HG03108 (cell line): ENCODE measurements around the gene FMR1NB.

Source experiments
- ATAC-seq: cut with Tn5 transposase; IDR thresholded peaks from one replicate; pipeline ENCODE4 v1.9.1; 2021; ENCODE audit warnings: moderate library complexity; ENCODE audit not compliant: unreplicated experiment

Gene FMR1NB

DNA sequence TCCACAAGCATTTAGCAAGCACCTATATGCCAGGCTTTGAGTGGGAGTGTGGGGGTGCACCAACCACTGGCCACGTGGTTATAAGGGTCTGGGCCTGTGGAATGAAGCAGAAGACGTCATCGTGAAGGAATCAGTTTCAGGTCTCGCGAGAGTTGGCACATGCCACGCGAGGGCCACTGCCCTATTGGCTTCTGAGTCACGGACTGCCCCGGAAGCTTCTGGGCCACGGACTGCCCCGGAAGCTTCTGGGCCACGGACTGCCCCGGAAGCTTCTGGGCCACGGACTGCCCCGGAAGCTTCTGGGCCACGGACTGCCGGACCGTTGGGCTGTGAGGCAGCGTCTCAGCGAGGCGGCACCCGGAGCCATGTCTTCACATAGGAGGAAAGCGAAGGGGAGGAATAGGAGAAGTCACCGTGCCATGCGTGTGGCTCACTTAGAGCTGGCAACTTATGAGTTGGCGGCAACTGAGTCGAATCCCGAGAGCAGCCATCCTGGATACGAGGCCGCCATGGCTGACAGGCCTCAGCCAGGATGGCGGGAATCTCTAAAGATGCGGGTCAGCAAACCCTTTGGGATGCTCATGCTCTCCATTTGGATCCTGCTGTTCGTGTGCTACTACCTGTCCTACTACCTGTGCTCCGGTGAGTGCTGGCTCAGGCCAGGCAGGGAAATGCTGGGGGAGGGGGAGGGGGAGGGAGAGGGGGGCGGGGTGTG, at the start of gene FMR1NB:
TSS of gene FMR1NB (plus strand) at position 300 of the 715 bp plus-strand sequence. CDS start at position 366, 66 bp downstream.
- ATAC-seq: no peak

- no peak for ATAC-seq
These were observed 47.3 kb upstream of the FMR1NB start for GRCh38 chrX:147933815-147934214.

DNA sequence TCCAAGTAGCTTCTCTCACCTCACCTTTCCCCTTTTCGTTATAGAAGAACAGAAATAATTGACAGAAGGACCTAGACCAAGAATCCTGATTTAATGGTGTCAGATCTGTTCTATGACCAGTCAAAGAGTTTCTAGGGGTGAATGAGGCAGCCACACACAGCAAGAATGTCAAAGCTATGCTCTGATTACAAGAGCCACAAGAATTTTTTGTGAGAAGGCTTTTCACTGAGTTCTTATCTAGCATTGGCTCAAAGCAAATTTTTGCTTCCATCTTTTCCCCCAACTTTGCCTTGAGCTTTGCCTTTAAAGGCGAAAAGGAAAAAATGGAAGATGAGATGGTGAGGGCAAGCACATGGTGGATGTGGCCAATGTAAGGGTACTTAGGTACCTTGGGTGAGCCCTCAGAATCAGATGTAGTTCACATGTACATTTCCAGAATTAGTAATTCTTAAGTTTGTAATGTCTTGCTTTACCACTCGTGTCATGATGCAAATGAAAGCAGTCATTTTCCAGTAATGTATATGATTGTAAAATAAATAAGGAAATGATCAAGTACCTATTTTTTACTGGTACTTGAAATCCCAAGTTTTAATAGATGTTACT, 45.9 kb upstream of the FMR1NB start:
- ATAC-seq: no peak

- no peak for ATAC-seq
These were observed 35.9 kb upstream of the FMR1NB start for GRCh38 chrX:147945286-147945685.

DNA sequence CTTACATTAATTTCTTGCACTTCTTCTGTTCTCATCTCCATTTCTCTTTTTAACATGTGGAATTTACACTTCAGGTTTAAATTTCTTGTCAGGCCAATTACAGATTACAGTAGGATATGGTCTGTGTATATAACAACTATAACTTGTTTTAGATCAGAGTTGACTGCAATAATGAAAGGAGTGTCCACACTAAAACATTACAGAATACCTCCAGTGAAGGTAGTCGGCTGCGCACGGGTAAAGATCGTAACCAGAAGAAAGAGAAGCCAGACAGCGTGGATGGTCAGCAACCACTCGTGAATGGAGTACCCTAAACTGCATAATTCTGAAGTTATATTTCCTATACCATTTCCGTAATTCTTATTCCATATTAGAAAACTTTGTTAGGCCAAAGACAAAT, 32.6 kb upstream of the FMR1NB start:
- ATAC-seq: no peak

DNA sequence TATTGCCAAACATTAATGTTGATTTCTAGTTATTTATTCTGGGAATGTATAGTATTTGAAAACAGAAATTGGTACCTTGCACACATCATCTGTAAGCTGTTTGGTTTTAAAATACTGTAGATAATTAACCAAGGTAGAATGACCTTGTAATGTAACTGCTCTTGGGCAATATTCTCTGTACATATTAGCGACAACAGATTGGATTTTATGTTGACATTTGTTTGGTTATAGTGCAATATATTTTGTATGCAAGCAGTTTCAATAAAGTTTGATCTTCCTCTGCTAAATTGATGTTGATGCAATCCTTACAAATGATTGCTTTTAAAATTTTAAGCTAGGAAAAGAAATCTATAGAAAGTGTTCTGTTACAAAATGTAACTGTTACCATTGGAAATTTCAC, 30.8 kb upstream of the FMR1NB start:
- no peak for ATAC-seq

DNA sequence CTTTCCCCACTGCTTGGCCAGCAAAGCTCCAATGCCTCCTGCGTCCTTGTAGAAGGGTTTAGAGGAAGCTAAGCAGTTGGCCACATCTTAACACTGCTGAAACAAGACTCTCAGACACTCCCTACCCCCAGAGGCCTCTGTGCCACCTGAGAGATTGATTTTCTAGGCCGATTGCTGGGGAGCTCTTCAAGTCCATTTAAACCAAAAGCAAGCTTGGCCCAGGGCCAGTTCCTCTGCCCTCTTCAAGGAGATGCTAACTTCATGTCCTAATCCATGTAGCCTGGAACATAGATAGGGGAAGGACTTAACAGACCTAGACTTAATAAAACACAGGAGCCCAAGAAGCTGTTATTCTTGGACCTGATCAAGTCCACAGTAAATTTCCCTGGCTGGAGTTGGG, 27.2 kb upstream of the FMR1NB start:
- no peak for ATAC-seq

- no peak for ATAC-seq
These were observed 23.8 kb upstream of the FMR1NB start for GRCh38 chrX:147957291-147957690.

GRCh38 chrX:147958291-147958690, 22.8 kb upstream of the FMR1NB start:
- ATAC-seq: no peak

- ATAC-seq: no peak
These were observed 20.4 kb upstream of the FMR1NB start for GRCh38 chrX:147960722-147961121.

DNA sequence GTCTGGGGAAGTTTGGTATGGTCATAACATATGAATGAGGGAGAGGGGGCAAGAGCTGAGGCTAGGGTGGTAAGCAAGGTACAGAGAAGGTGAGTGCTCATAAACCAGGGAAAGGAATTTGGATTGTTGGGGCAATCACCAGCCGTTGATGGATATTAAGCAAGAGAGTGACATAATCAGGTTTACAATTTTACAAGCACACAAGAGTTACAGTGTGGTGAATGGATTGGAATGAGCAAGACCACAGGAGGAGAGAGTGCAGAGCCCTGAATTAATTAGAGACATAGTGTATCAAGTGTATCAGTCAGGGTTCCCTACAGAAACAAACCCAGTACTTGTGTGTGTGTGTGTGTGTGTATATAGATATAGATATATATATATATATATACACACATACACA, 18.7 kb upstream of the FMR1NB start:
- ATAC-seq: no peak

GRCh38 chrX:147978931-147979330, 2.2 kb upstream of the FMR1NB start:
- ATAC-seq: no peak

- no peak for ATAC-seq
These were observed 39.2 kb downstream of the FMR1NB start for GRCh38 chrX:148020329-148020728.

- ATAC-seq: peak; percentile 84
These were observed 43.5 kb downstream of the FMR1NB start for GRCh38 chrX:148024425-148025148.

- ATAC-seq: no peak
These were observed 54.2 kb downstream of the FMR1NB start for GRCh38 chrX:148035380-148035779.

GRCh38 chrX:148037020-148037419, 55.9 kb downstream of the FMR1NB start:
- no peak for ATAC-seq

- ATAC-seq: no peak
These were observed 62.2 kb downstream of the FMR1NB start for GRCh38 chrX:148043271-148043855.

DNA sequence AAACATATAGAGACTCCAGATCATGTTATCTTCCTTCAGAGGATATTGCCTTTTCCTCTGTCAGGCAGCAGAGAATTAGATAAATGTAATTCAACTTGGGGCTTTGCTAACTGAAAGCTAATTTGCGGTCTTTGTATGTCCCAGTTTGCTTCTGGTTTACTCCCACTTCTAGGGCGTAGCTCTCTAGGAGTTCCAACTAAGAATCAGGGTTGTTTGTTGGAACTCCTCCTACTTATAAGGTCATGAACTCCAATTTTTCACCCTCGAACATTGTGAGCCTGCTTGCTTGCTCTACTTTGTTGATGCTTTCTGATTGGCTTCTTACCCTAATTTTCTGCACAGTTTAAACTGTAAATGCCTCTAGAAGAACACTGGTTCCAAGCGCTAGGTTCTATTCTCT, 66.1 kb downstream of the FMR1NB start:
- ATAC-seq: no peak

- ATAC-seq: no peak
These were observed 68.3 kb downstream of the FMR1NB start for GRCh38 chrX:148049441-148049840.

- ATAC-seq: no peak
These were observed 70.8 kb downstream of the FMR1NB start for GRCh38 chrX:148051973-148052372.

DNA sequence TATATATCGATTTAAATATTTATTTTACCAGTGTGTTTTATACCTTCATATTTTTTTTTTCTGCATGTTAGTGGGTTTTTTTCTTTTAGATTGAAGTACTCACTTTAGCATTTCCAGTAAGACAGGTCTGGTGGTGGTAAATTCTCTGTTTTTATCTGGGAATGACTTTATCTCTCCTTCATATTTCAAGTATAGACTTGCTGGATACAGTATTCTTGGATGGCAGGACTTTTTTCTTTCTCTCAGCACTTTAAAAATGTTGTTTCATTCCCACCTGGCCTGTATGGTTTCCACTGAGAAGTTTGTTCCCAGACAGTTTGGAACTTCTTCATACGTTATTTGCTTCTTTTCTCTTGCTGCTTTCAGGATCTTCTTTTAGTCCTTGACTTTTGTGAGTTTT, 86.1 kb downstream of the FMR1NB start:
- ATAC-seq: no peak
